GM23248 (cell line): ENCODE measurements around the gene RPL10A. TPM values are rescaled to one million over a fixed set of nuclear protein-coding genes. Genes with fewer than 3 reads are reported as not detected.

Experiments
- DNase-seq: peaks from one replicate; pipeline ENCODE4 v3.0.0-alpha.2; 2015
- H2AFZ ChIP-seq: fragments of 200-600 bp; sonication (generic); 2 replicates; pipeline ENCODE4 v1.6.1; 2016; ENCODE audit warnings: antibody characterized with exemption
- H3F3A ChIP-seq: fragments of 200-600 bp; sonication (generic); 2 replicates; pipeline ENCODE4 v1.6.1; 2016; ENCODE audit warnings: mild to moderate bottlenecking, antibody characterized with exemption, mixed run types; ENCODE audit not compliant: insufficient read depth
- H3K27ac ChIP-seq: fragments of 200-600 bp; sonication (generic); 2 replicates; pipeline ENCODE4 v1.5.1; 2016; ENCODE audit warnings: mild to moderate bottlenecking
- H3K27me3 ChIP-seq: fragments of 200-600 bp; sonication (generic); replicated peaks from 2 replicates; pipeline ENCODE4 v1.6.1; 2016; ENCODE audit warnings: mild to moderate bottlenecking; ENCODE audit not compliant: insufficient read depth
- H3K36me3 ChIP-seq: fragments of 200-600 bp; sonication (generic); 2 replicates; pipeline ENCODE4 v1.6.1; 2016; ENCODE audit warnings: low read depth, mild to moderate bottlenecking
- H3K4me1 ChIP-seq: fragments of 200-600 bp; sonication (generic); 2 replicates; pipeline ENCODE4 v1.6.1; 2016; ENCODE audit warnings: mild to moderate bottlenecking; ENCODE audit not compliant: insufficient read depth
- H3K4me2 ChIP-seq: fragments of 200-600 bp; sonication (generic); one replicate; pipeline ENCODE4 v1.6.1; 2016; ENCODE audit warnings: mild to moderate bottlenecking; ENCODE audit not compliant: unreplicated experiment
- H3K4me3 ChIP-seq: fragments of 200-600 bp; sonication (generic); 2 replicates; pipeline ENCODE4 v1.5.1; 2016; ENCODE audit warnings: mild to moderate bottlenecking
- H3K79me2 ChIP-seq: fragments of 200-600 bp; sonication (generic); 2 replicates; pipeline ENCODE4 v1.6.1; 2016; ENCODE audit warnings: mild to moderate bottlenecking; ENCODE audit not compliant: insufficient read depth
- H3K9ac ChIP-seq: fragments of 200-600 bp; sonication (generic); 2 replicates; pipeline ENCODE4 v1.6.1; 2016; ENCODE audit warnings: mild to moderate bottlenecking
- H3K9me2 ChIP-seq: fragments of 200-600 bp; sonication (generic); 2 replicates; pipeline ENCODE4 v1.6.1; 2016; ENCODE audit warnings: mixed run types, mild to moderate bottlenecking, moderate library complexity; ENCODE audit not compliant: insufficient read depth
- H3K9me3 ChIP-seq: fragments of 200-600 bp; sonication (generic); one replicate; pipeline ENCODE4 v1.6.1; 2017; ENCODE audit warnings: low read depth
- H4K20me1 ChIP-seq: fragments of 200-600 bp; sonication (generic); 2 replicates; pipeline ENCODE4 v1.6.0; 2016; ENCODE audit not compliant: insufficient read depth
- EZH2 ChIP-seq: fragments of 200-600 bp; sonication (generic); IDR thresholded peaks from 2 replicates; pipeline ENCODE4 v1.6.1; 2018; ENCODE audit warnings: antibody characterized with exemption, mild to moderate bottlenecking; ENCODE audit not compliant: insufficient read depth, poor library complexity, severe bottlenecking
- EZH2phosphoT487 ChIP-seq: fragments of 200-600 bp; sonication (generic); IDR thresholded peaks from 2 replicates; pipeline ENCODE4 v1.6.1; 2018; ENCODE audit warnings: antibody characterized with exemption, moderate library complexity, mild to moderate bottlenecking, low read depth; ENCODE audit not compliant: insufficient read depth
- WGBS, 2 experiments: methylation state at CpG; one replicate each; pipeline ENCODE4 v1.1.6; 2015 to 2017; ENCODE audit warnings: low lambda C conversion rate in 2 of 2, low coverage in 1 of 2; ENCODE audit errors: missing lambda C conversion rate in 2 of 2; 5-methylcytosine and 5-hydroxymethylcytosine counted together
- in situ Hi-C: fragments of 300-500 bp; cut with MboI; formaldehyde crosslinking; loops from 2 replicates; pipeline ENCODE4 v1.15.0; 2020
- polyA plus RNA-seq: library from polyadenylated mRNA; unstranded; fragments of >200 nt; fragmentation: Nextera tagmentation; extraction: Ambion mirVana; gene quantifications from 2 replicates; pipeline ENCODE4 v1.2.1, GENCODE V29; 2016
- total RNA-seq: library from RNA; depleted of rRNA; stranded (reverse); fragments of >200 nt; shearing (Covaris generic); gene quantifications from 2 replicates; pipeline ENCODE4 v1.2.3, GENCODE V29; 2014

The RPL10A gene
- total and polyA plus RNA-seq, 2 experiments from 2014 or later: 366 to 915 TPM

GRCh38 chr6:35453236-35453635 is 15.0 kb upstream of the RPL10A start:
- no peaks in the 10 kb centered on the region for H4K20me1 ChIP-seq
- no peaks in the 10 kb centered on the region for H3K9me2 ChIP-seq
- H3K9me3 ChIP-seq: no peaks in the 10 kb centered on the region
- H3K4me3 ChIP-seq: peak overlapping the region; percentile 86
- no peaks in the 10 kb centered on the region for H3K27me3 ChIP-seq
- peak overlapping the region; percentile 84 for H2AFZ ChIP-seq
- peak overlapping the region; percentile 90 for H3K4me2 ChIP-seq
- H3K27ac ChIP-seq: peak overlapping the region; percentile 1; the same call in 1 of the 2 replicates
- in situ Hi-C loops: no loop called here
- peak overlapping the region; percentile 66 for H3K9ac ChIP-seq
- no peak for TF ChIP-seq EZH2phosphoT487
- no peak for TF ChIP-seq EZH2
- WGBS, 2 experiments: 7 to 12% methylated on average over 3 of the region's 3 CpGs
- H3F3A ChIP-seq: peaks cover 11% of the 10 kb centered on the region; the same call in 1 of the 2 replicates
- peaks cover 18% of the 10 kb centered on the region for H3K4me1 ChIP-seq
- H3K79me2 ChIP-seq: 0 out of 2 replicates have a peak, but pooled peaks cover 9% of the 10 kb centered on the region
- H3K36me3 ChIP-seq: no peaks in the 10 kb centered on the region
- no peak for DNase-seq

- peaks cover 18% of the 10 kb centered on the region for H3K4me1 ChIP-seq
- H3K79me2 ChIP-seq: 0 out of 2 replicates have a peak, but pooled peaks cover 9% of the 10 kb centered on the region
- peak overlapping the region; percentile 38 for H3K4me2 ChIP-seq
- H4K20me1 ChIP-seq: no peaks in the 10 kb centered on the region
- H3K9ac ChIP-seq: no peak overlapping the region
- 0 out of 2 replicates have a peak overlapping the region, but pooled peaks have one; percentile 84 for H2AFZ ChIP-seq
- no peaks in the 10 kb centered on the region for H3K36me3 ChIP-seq
- 90 to 92% methylated on average over 9 of the region's 9 CpGs for WGBS, 2 experiments
- H3K4me3 ChIP-seq: no peak overlapping the region
- no peaks in the 10 kb centered on the region for H3K27me3 ChIP-seq
- H3K27ac ChIP-seq: peak overlapping the region; percentile 39
- TF ChIP-seq EZH2phosphoT487 (no peak), EZH2 (no peak)
- in situ Hi-C loops: no loop called here
- peaks cover 11% of the 10 kb centered on the region; the same call in 1 of the 2 replicates for H3F3A ChIP-seq
- DNase-seq: no peak
- H3K9me2 ChIP-seq: no peaks in the 10 kb centered on the region
- no peaks in the 10 kb centered on the region for H3K9me3 ChIP-seq
These were observed 13.7 kb upstream of the RPL10A start for GRCh38 chr6:35454391-35455110.

- no peak overlapping the region for H2AFZ ChIP-seq
- no peaks in the 10 kb centered on the region for H3K9me3 ChIP-seq
- H3F3A ChIP-seq: peaks cover 10% of the 10 kb centered on the region; the same call in 1 of the 2 replicates
- no peak overlapping the region for H3K4me2 ChIP-seq
- no peak overlapping the region for H3K27ac ChIP-seq
- H3K36me3 ChIP-seq: no peaks in the 10 kb centered on the region; the same call in 1 of the 2 replicates
- in situ Hi-C loops: no loop called here
- no peak overlapping the region for H3K9ac ChIP-seq
- peaks cover 18% of the 10 kb centered on the region for H3K4me1 ChIP-seq
- 82 to 91% methylated on average over 4 of the region's 4 CpGs for WGBS, 2 experiments
- 0 out of 2 replicates have a peak, but pooled peaks cover 9% of the 10 kb centered on the region for H3K79me2 ChIP-seq
- no peaks in the 10 kb centered on the region for H4K20me1 ChIP-seq
- H3K27me3 ChIP-seq: no peaks in the 10 kb centered on the region
- no peak overlapping the region for H3K4me3 ChIP-seq
- no peak for TF ChIP-seq EZH2
- TF ChIP-seq EZH2phosphoT487: no peak
- H3K9me2 ChIP-seq: no peaks in the 10 kb centered on the region
- DNase-seq: no peak
These were observed 10.3 kb upstream of the RPL10A start for GRCh38 chr6:35457907-35458306.

GRCh38 chr6:35461270-35461669 is 6.9 kb upstream of the RPL10A start:
- H3K36me3 ChIP-seq: no peaks in the 10 kb centered on the region; the same call in 1 of the 2 replicates
- H3K27me3 ChIP-seq: no peaks in the 10 kb centered on the region
- no peak for DNase-seq
- no peak overlapping the region for H3K27ac ChIP-seq
- no peak overlapping the region for H3K9ac ChIP-seq
- H3F3A ChIP-seq: no peaks in the 10 kb centered on the region
- H3K4me2 ChIP-seq: no peak overlapping the region
- no peaks in the 10 kb centered on the region for H4K20me1 ChIP-seq
- WGBS, 2 experiments: 81 to 96% methylated on average over 3 of the region's 3 CpGs
- H3K9me3 ChIP-seq: no peaks in the 10 kb centered on the region
- no peak overlapping the region for H2AFZ ChIP-seq
- in situ Hi-C loops: no loop called here
- H3K4me1 ChIP-seq: no peaks in the 10 kb centered on the region
- H3K79me2 ChIP-seq: no peaks in the 10 kb centered on the region
- no peak overlapping the region for H3K4me3 ChIP-seq
- H3K9me2 ChIP-seq: no peaks in the 10 kb centered on the region
- TF ChIP-seq EZH2phosphoT487 (no peak), EZH2 (no peak)
